ENCODE results near the gene GNAS-AS1. TPM values are rescaled to one million over a fixed set of nuclear protein-coding genes. Genes with fewer than 3 reads are reported as not detected.

Gene GNAS-AS1
- total and polyA plus RNA-seq, 2 of the 8 experiments (the other 6 are each of a cell fraction or from before 2014, with no cell fraction given): 4.7 to 13.7 TPM

DNA sequence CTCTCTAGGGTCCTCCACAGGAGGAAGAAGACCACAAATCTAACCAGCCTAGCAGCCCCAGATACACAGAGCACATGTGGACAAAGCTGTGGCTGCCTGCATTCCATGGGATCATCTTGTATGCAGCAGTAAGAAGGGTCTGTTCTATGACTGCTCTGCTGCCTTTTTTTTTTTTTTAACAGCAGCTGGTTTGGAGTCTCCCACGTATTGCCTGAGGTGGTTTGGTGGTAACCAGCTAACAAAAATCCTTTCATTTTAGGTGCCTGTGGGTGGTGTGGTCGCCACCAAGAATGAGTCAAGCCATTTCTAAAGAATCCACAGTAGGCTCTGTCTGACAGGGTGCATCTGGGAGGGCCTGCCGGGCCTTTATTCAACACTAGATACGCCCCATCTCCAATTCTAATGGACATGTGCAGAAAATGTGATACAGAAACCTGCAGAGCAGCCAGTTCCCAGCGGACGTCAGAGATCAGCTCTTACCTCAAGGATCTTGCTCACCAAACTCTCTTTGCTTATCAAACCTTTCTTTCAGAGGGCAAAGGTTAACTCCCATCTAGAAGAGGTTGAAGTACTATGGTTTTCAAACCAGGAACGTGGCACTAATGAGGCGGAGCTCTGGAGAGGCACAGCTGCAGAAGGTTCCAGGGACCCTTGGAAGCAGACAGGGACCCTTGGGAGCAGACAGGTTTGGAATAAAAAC, 32.0 kb downstream of the GNAS-AS1 start (continued):
- TF ChIP-seq SIRT6 (IDR thresholded peaks at IDR 0.05; ENCODE audit: low read length) (no peak), FOSL1 (IDR thresholded peaks at IDR 0.05; ENCODE audit: insufficient read depth, low read depth, low read length) (no peak), CBX8 (IDR thresholded peaks at IDR 0.05; ENCODE audit: borderline replicate concordance, low read depth, low read length) (no peak)
- TF ChIP-seq, protein P1, sequence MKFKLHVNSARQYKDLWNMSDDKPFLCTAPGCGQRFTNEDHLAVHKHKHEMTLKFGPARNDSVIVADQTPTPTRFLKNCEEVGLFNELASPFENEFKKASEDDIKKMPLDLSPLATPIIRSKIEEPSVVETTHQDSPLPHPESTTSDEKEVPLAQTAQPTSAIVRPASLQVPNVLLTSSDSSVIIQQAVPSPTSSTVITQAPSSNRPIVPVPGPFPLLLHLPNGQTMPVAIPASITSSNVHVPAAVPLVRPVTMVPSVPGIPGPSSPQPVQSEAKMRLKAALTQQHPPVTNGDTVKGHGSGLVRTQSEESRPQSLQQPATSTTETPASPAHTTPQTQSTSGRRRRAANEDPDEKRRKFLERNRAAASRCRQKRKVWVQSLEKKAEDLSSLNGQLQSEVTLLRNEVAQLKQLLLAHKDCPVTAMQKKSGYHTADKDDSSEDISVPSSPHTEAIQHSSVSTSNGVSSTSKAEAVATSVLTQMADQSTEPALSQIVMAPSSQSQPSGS (IDR thresholded peaks at IDR 0.05; ENCODE audit: low read length): no peak
